Measurements from ENCODE around the gene LDB2. TPM values are rescaled to one million over a fixed set of nuclear protein-coding genes. Genes with fewer than 3 reads are reported as not detected.

The LDB2 gene
- polyA plus RNA-seq, 3 donors, result not detected

GRCh38 chr4:16503421-16504100 is 394.9 kb downstream of the LDB2 start:
- Mint-ChIP-seq H3K27me3 (ENCODE audit: low read depth in 3 of 3) (peaks cover 0 to 4% (median 4%) of the 10 kb centered on the region in 3 donors), H3K27ac (no peak overlapping the region), H3K9me3 (peaks cover 0 to 9% (median 0%) of the 10 kb centered on the region in 7 donors), H3K4me1 (no peaks in the 10 kb centered on the region), H3K36me3 (no peaks in the 10 kb centered on the region), H3K4me3 (no peak overlapping the region)
- peaks cover 0 to 4% of the 10 kb centered on the region in 2 donors for H3K9me3 ChIP-seq (replicated peaks in 1 of 2; ENCODE audit: control insufficient read depth in 1 of 2, insufficient read depth in 1 of 2, low read length in 2 of 2)
- no CpG with 5 or more reads among the region's 4 CpGs for WGBS (ENCODE audit: insufficient coverage)
- DNase-seq, result no peak
- no peaks in the 10 kb centered on the region for H3K27me3 ChIP-seq (ENCODE audit: control insufficient read depth in 2 of 2, insufficient read depth in 2 of 2, low read length in 2 of 2)
- no peaks in the 10 kb centered on the region for H3K36me3 ChIP-seq (replicated peaks in 1 of 2; ENCODE audit: control insufficient read depth in 1 of 2, insufficient read depth in 2 of 2, low read length in 2 of 2)
- intact Hi-C loops (cut with micrococcal nuclease), result no loop called here
- no peak overlapping the region for H2AFZ ChIP-seq (ENCODE audit: insufficient read depth, low read depth, low read length, poor library complexity, severe bottlenecking)
- H3K4me1 ChIP-seq (ENCODE audit: control insufficient read depth in 1 of 2, insufficient read depth in 2 of 2, low read length in 2 of 2), result no peaks in the 10 kb centered on the region
- no peaks in the 10 kb centered on the region for H3K79me2 ChIP-seq (ENCODE audit: insufficient read depth, low read length)
- no peak overlapping the region for H3K27ac ChIP-seq (ENCODE audit: low read depth in 1 of 2, low read length in 2 of 2)
- no peaks in the 10 kb centered on the region for H4K20me1 ChIP-seq (ENCODE audit: insufficient read depth, low read length)
- no peak overlapping the region for H3K4me3 ChIP-seq (replicated peaks in 1 of 3; ENCODE audit: low read depth in 2 of 3, low read length in 3 of 3)
- H3K9ac ChIP-seq (ENCODE audit: insufficient read depth, low read length, poor library complexity, severe bottlenecking), result no peak overlapping the region
- H3K4me2 ChIP-seq (replicated peaks; ENCODE audit: extremely low read depth, low read length, poor library complexity, severe bottlenecking), result no peak overlapping the region
- TF ChIP-seq CTCF (IDR thresholded peaks at IDR 0.05), result no peak

GRCh38 chr4:16498978-16499377 is 399.5 kb downstream of the LDB2 start:
- H3K4me1 Mint-ChIP-seq, result no peaks in the 10 kb centered on the region
- intact Hi-C loops (cut with micrococcal nuclease), result no loop called here
- H3K36me3 ChIP-seq (replicated peaks in 1 of 2; ENCODE audit: control insufficient read depth in 1 of 2, insufficient read depth in 2 of 2, low read length in 2 of 2), result no peaks in the 10 kb centered on the region
- no peak for TF ChIP-seq CTCF (IDR thresholded peaks at IDR 0.05)
- no peaks in the 10 kb centered on the region for H3K36me3 Mint-ChIP-seq
- no peaks in the 10 kb centered on the region for H3K27me3 ChIP-seq (ENCODE audit: control insufficient read depth in 2 of 2, insufficient read depth in 2 of 2, low read length in 2 of 2)
- no peak for DNase-seq
- no peak overlapping the region for H3K4me3 Mint-ChIP-seq
- no peak overlapping the region for H3K9ac ChIP-seq (ENCODE audit: insufficient read depth, low read length, poor library complexity, severe bottlenecking)
- H3K27ac Mint-ChIP-seq, result no peak overlapping the region
- peaks cover 0 to 3% (median 2%) of the 10 kb centered on the region in 3 donors for H3K27me3 Mint-ChIP-seq (ENCODE audit: low read depth in 3 of 3)
- H4K20me1 ChIP-seq (ENCODE audit: insufficient read depth, low read length), result no peaks in the 10 kb centered on the region
- no peak overlapping the region for H3K4me2 ChIP-seq (replicated peaks; ENCODE audit: extremely low read depth, low read length, poor library complexity, severe bottlenecking)
- no peak overlapping the region for H3K4me3 ChIP-seq (replicated peaks in 1 of 3; ENCODE audit: low read depth in 2 of 3, low read length in 3 of 3)
- H3K9me3 Mint-ChIP-seq, result peaks cover 0 to 7% (median 3%) of the 10 kb centered on the region in 7 donors
- H3K9me3 ChIP-seq (replicated peaks in 1 of 2; ENCODE audit: control insufficient read depth in 1 of 2, insufficient read depth in 1 of 2, low read length in 2 of 2), result peaks cover 0 to 4% of the 10 kb centered on the region in 2 donors
- H2AFZ ChIP-seq (ENCODE audit: insufficient read depth, low read depth, low read length, poor library complexity, severe bottlenecking), result no peak overlapping the region
- no peak overlapping the region for H3K27ac ChIP-seq (ENCODE audit: low read depth in 1 of 2, low read length in 2 of 2)
- no peaks in the 10 kb centered on the region for H3K79me2 ChIP-seq (ENCODE audit: insufficient read depth, low read length)
- H3K4me1 ChIP-seq (ENCODE audit: control insufficient read depth in 1 of 2, insufficient read depth in 2 of 2, low read length in 2 of 2), result no peaks in the 10 kb centered on the region

Measured in CD14-positive monocyte (primary cell).